HepG2 (cell line): Measurements from ENCODE around the gene ZNF556. TPM values are rescaled to one million over a fixed set of nuclear protein-coding genes. Genes with fewer than 3 reads are reported as not detected.

Experiments used
- ARNTL ChIP-seq: sonication (generic); formaldehyde crosslinking; IDR thresholded peaks from 2 replicates; pipeline ENCODE4 v1.4.0; 2020; ENCODE audit warnings: mild to moderate bottlenecking, missing genetic modification reagents
- HOXA7 ChIP-seq: sonication (generic); formaldehyde crosslinking; IDR thresholded peaks from 2 replicates; pipeline ENCODE4 v1.8.1; 2022; ENCODE audit warnings: mild to moderate bottlenecking, missing genetic modification reagents, moderate library complexity
- ISL2 ChIP-seq: sonication (generic); formaldehyde crosslinking; IDR thresholded peaks from 2 replicates; pipeline ENCODE4 v1.5.0; 2020; ENCODE audit warnings: missing genetic modification reagents
- KLF11 ChIP-seq: IDR thresholded peaks from 2 replicates; pipeline ENCODE4 v1.6.1; 2016; ENCODE audit warnings: missing compliant biosample characterization
- MXI1 ChIP-seq: IDR thresholded peaks from 3 replicates; pipeline ENCODE4 v1.6.1; 2012; ENCODE audit warnings: low read depth, low read length, inconsistent platforms, borderline replicate concordance
- NBN ChIP-seq: fragments of 450-650 bp; conservative IDR thresholded peaks from 2 replicates; pipeline ENCODE4 v1.6.1; 2017
- NR3C1 ChIP-seq: sonication (generic); formaldehyde crosslinking; IDR thresholded peaks from 2 replicates; pipeline ENCODE4 v1.4.0; 2020; ENCODE audit warnings: missing genetic modification reagents
- SATB2 ChIP-seq: sonication (generic); formaldehyde crosslinking; IDR thresholded peaks from 2 replicates; pipeline ENCODE4 v1.5.0; 2020; ENCODE audit warnings: missing genetic modification reagents
- SRSF9 ChIP-seq: fragments of 200-400 bp; formaldehyde crosslinking; IDR thresholded peaks from 2 replicates; pipeline ENCODE4 v1.6.1; 2018; ENCODE audit warnings: borderline replicate concordance, mild to moderate bottlenecking, low read depth, low read length; ENCODE audit not compliant: insufficient read depth, poor library complexity, severe bottlenecking
- ZBTB42 ChIP-seq: sonication (generic); formaldehyde crosslinking; IDR thresholded peaks from 2 replicates; pipeline ENCODE4 v1.5.0; 2020; ENCODE audit warnings: mild to moderate bottlenecking, missing genetic modification reagents
- ZNF44 ChIP-seq: sonication (generic); formaldehyde crosslinking; IDR thresholded peaks from 2 replicates; pipeline ENCODE4 v1.5.1; 2020; ENCODE audit warnings: mild to moderate bottlenecking, missing genetic modification reagents
- ZNF501 ChIP-seq: sonication (generic); formaldehyde crosslinking; IDR thresholded peaks from 2 replicates; pipeline ENCODE4 v1.5.1; 2020; ENCODE audit warnings: mild to moderate bottlenecking, moderate library complexity, missing genetic modification reagents
- ZNF773 ChIP-seq: sonication (generic); formaldehyde crosslinking; IDR thresholded peaks from 2 replicates; pipeline ENCODE4 v1.4.0; 2020; ENCODE audit warnings: missing genetic modification reagents, borderline replicate concordance
- polyA plus RNA-seq, 8 experiments: library from polyadenylated mRNA; depleted of rRNA in 3 of 8; stranded (reverse) in 7 of 8; unstranded in 1 of 8; fragments of >200 nt; fragmentation: Illumina TruSeq in 4 of 8; extraction: Trizol in 4 of 8; gene quantifications; 2 replicates each; pipeline versions ENCODE4 v1.2.1 to v1.2.3, GENCODE V29; 2011 to 2016; ENCODE audit warnings: low read depth in 4 of 8, missing spikeins in 1 of 8, mixed read lengths in 1 of 8; ENCODE audit not compliant: insufficient read depth in 1 of 8
- total RNA-seq, 5 experiments: library from RNA; depleted of rRNA; stranded (reverse); fragments of >200 nt; fragmentation: Illumina TruSeq; extraction: Trizol; gene quantifications; 2 replicates each; pipeline ENCODE4 v1.2.3, GENCODE V29; 2016; ENCODE audit warnings: low read depth in 1 of 5
- TF ChIP-seq, protein P1 (sequence below): IDR thresholded peaks from 2 replicates; pipeline ENCODE4 v1.6.1; 2016; ENCODE audit warnings: missing compliant biosample characterization, missing genetic modification reagents, borderline replicate concordance
- TF ChIP-seq, protein P2 (sequence below): fragments of 450-650 bp; IDR thresholded peaks from 2 replicates; pipeline ENCODE4 v1.6.1; 2017; ENCODE audit warnings: mild to moderate bottlenecking
- TF ChIP-seq, protein P3 (sequence below), 2 experiments: sonication (generic) in 1 of 2; formaldehyde crosslinking in 1 of 2; IDR thresholded peaks; 2 replicates each; pipeline versions ENCODE4 v1.6.1 to v1.9.0; 2014 to 2022; ENCODE audit warnings: antibody characterized with exemption in 1 of 2, borderline replicate concordance in 1 of 2, inconsistent platforms in 1 of 2, low read depth in 1 of 2, missing genetic modification reagents in 1 of 2
- TF ChIP-seq, protein P4 (sequence below): sonication (generic); formaldehyde crosslinking; IDR thresholded peaks from 2 replicates; pipeline ENCODE4 v1.5.0; 2020; ENCODE audit warnings: mild to moderate bottlenecking, missing genetic modification reagents
- TF ChIP-seq, protein P5 (sequence below): IDR thresholded peaks from 2 replicates; pipeline ENCODE4 v1.6.1; 2012; ENCODE audit warnings: inconsistent platforms

ZNF556 gene
- total and polyA plus RNA-seq, 2 of the 13 experiments (the other 11 are each of a cell fraction or from before 2014, with no cell fraction given), result 4.2 to 28.6 TPM

DNA sequence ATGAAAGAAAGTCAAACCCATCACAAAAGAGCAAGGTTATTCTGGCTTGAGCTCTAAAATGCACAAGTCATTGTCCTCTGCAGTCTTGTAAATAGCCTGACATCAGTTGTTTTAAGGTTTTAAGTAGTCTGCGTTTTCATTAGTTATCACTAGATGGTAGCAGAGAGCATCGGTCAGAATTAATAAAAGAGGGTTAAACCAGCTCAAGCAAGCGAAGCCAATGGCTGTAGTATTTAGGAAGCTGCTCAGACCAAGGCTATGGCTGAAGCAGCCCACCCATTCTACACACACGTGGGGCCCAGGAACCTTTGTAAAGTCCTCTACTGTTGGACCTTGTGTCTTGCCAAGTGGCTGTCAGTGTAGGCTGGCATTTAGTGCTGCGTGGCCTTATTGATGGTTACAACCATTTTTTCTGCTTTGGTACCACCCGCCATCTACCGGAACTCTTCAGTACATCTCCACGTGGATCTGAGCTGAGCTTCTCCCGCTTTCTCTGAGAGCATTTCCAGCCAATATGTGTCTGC is 20.3 kb downstream of the ZNF556 start (continued):
- TF ChIP-seq, protein P1, sequence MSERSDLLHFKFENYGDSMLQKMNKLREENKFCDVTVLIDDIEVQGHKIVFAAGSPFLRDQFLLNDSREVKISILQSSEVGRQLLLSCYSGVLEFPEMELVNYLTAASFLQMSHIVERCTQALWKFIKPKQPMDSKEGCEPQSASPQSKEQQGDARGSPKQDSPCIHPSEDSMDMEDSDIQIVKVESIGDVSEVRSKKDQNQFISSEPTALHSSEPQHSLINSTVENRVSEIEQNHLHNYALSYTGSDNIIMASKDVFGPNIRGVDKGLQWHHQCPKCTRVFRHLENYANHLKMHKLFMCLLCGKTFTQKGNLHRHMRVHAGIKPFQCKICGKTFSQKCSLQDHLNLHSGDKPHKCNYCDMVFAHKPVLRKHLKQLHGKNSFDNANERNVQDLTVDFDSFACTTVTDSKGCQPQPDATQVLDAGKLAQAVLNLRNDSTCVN (CRISPR knock-in tag), result 0 out of 2 replicates have a peak, but pooled peaks have one; percentile 21
- TF ChIP-seq, protein P2, sequence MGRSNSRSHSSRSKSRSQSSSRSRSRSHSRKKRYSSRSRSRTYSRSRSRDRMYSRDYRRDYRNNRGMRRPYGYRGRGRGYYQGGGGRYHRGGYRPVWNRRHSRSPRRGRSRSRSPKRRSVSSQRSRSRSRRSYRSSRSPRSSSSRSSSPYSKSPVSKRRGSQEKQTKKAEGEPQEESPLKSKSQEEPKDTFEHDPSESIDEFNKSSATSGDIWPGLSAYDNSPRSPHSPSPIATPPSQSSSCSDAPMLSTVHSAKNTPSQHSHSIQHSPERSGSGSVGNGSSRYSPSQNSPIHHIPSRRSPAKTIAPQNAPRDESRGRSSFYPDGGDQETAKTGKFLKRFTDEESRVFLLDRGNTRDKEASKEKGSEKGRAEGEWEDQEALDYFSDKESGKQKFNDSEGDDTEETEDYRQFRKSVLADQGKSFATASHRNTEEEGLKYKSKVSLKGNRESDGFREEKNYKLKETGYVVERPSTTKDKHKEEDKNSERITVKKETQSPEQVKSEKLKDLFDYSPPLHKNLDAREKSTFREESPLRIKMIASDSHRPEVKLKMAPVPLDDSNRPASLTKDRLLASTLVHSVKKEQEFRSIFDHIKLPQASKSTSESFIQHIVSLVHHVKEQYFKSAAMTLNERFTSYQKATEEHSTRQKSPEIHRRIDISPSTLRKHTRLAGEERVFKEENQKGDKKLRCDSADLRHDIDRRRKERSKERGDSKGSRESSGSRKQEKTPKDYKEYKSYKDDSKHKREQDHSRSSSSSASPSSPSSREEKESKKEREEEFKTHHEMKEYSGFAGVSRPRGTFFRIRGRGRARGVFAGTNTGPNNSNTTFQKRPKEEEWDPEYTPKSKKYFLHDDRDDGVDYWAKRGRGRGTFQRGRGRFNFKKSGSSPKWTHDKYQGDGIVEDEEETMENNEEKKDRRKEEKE, result no peak
- no peak for TF ChIP-seq ISL2 (CRISPR knock-in tag)
- no peak for TF ChIP-seq ZBTB42 (CRISPR knock-in tag)
- 0 out of 3 replicates have a peak, but pooled peaks have one; percentile 45 for TF ChIP-seq MXI1
- TF ChIP-seq, protein P3, sequence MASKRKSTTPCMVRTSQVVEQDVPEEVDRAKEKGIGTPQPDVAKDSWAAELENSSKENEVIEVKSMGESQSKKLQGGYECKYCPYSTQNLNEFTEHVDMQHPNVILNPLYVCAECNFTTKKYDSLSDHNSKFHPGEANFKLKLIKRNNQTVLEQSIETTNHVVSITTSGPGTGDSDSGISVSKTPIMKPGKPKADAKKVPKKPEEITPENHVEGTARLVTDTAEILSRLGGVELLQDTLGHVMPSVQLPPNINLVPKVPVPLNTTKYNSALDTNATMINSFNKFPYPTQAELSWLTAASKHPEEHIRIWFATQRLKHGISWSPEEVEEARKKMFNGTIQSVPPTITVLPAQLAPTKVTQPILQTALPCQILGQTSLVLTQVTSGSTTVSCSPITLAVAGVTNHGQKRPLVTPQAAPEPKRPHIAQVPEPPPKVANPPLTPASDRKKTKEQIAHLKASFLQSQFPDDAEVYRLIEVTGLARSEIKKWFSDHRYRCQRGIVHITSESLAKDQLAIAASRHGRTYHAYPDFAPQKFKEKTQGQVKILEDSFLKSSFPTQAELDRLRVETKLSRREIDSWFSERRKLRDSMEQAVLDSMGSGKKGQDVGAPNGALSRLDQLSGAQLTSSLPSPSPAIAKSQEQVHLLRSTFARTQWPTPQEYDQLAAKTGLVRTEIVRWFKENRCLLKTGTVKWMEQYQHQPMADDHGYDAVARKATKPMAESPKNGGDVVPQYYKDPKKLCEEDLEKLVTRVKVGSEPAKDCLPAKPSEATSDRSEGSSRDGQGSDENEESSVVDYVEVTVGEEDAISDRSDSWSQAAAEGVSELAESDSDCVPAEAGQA (IDR thresholded peaks at IDR 0.05; ENCODE audit: low read depth), result no peak
- TF ChIP-seq, protein P3 (CRISPR knock-in tag; IDR thresholded peaks at IDR 0.05; ENCODE audit: borderline replicate concordance), result no peak
- no peak for TF ChIP-seq ZNF501 (CRISPR knock-in tag)
- TF ChIP-seq, protein P4, sequence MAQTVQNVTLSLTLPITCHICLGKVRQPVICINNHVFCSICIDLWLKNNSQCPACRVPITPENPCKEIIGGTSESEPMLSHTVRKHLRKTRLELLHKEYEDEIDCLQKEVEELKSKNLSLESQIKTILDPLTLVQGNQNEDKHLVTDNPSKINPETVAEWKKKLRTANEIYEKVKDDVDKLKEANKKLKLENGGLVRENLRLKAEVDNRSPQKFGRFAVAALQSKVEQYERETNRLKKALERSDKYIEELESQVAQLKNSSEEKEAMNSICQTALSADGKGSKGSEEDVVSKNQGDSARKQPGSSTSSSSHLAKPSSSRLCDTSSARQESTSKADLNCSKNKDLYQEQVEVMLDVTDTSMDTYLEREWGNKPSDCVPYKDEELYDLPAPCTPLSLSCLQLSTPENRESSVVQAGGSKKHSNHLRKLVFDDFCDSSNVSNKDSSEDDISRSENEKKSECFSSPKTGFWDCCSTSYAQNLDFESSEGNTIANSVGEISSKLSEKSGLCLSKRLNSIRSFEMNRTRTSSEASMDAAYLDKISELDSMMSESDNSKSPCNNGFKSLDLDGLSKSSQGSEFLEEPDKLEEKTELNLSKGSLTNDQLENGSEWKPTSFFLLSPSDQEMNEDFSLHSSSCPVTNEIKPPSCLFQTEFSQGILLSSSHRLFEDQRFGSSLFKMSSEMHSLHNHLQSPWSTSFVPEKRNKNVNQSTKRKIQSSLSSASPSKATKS (CRISPR knock-in tag), result no peak
- no peak for TF ChIP-seq HOXA7 (CRISPR knock-in tag)
- TF ChIP-seq NR3C1 (CRISPR knock-in tag), result no peak
- TF ChIP-seq NBN, result no peak
- TF ChIP-seq SATB2 (CRISPR knock-in tag), result 0 out of 2 replicates have a peak, but pooled peaks have one; percentile 42
- no peak for TF ChIP-seq ARNTL (CRISPR knock-in tag)
- TF ChIP-seq, protein P5, sequence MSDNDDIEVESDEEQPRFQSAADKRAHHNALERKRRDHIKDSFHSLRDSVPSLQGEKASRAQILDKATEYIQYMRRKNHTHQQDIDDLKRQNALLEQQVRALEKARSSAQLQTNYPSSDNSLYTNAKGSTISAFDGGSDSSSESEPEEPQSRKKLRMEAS, result peak; percentile 60
- TF ChIP-seq KLF11 (CRISPR knock-in tag), result no peak
- no peak for TF ChIP-seq ZNF44 (CRISPR knock-in tag)
- no peak for TF ChIP-seq SRSF9
- no peak for TF ChIP-seq ZNF773 (CRISPR knock-in tag)
